Endothelial cell (in vitro differentiated cells): Measurements from ENCODE around the gene ENDOU. TPM values are rescaled to one million over a fixed set of nuclear protein-coding genes. Genes with fewer than 3 reads are reported as not detected.

Experiments used
- DNase-seq: peaks from one replicate; pipeline ENCODE4 v3.0.0; 2021; ENCODE audit warnings: low spot score
- H3K27ac Mint-ChIP-seq: one replicate; pipeline ENCODE4 v1.8.0; 2021; ENCODE audit warnings: mixed read lengths, inconsistent platforms; ENCODE audit not compliant: unreplicated experiment
- H3K27me3 Mint-ChIP-seq: one replicate; pipeline ENCODE4 v1.8.0; 2021; ENCODE audit warnings: mild to moderate bottlenecking, moderate library complexity, mixed read lengths, inconsistent platforms; ENCODE audit not compliant: unreplicated experiment
- H3K36me3 Mint-ChIP-seq: one replicate; pipeline ENCODE4 v1.8.0; 2021; ENCODE audit warnings: mild to moderate bottlenecking, low read depth, mixed read lengths, inconsistent platforms; ENCODE audit not compliant: unreplicated experiment
- H3K4me1 Mint-ChIP-seq: one replicate; pipeline ENCODE4 v1.8.0; 2021; ENCODE audit warnings: mild to moderate bottlenecking, mixed read lengths, inconsistent platforms; ENCODE audit not compliant: unreplicated experiment
- H3K4me3 Mint-ChIP-seq: one replicate; pipeline ENCODE4 v1.8.0; 2021; ENCODE audit warnings: mild to moderate bottlenecking, mixed read lengths, inconsistent platforms; ENCODE audit not compliant: unreplicated experiment
- H3K9me3 Mint-ChIP-seq: one replicate; pipeline ENCODE4 v1.8.0; 2021; ENCODE audit warnings: mixed read lengths, inconsistent platforms; ENCODE audit not compliant: unreplicated experiment
- total RNA-seq: library from RNA; stranded (reverse); fragmentation: NEBNext Ultra II Directional; extraction: Animal tissue kit (Norgen Biotek cat#: 25700); gene quantifications from one replicate; pipeline ENCODE4 v1.2.1, GENCODE V29; 2021; ENCODE audit not compliant: unreplicated experiment
- TF ChIP-seq, protein P1 (sequence below): fragments of 200-600 bp; sonication (generic); IDR thresholded peaks from one replicate; pipeline ENCODE4 v1.5.0; 2021; ENCODE audit warnings: antibody characterized with exemption; ENCODE audit not compliant: unreplicated experiment

The ENDOU gene
- total RNA-seq, 1 donor from 2014 or later = 1.6 TPM

DNA sequence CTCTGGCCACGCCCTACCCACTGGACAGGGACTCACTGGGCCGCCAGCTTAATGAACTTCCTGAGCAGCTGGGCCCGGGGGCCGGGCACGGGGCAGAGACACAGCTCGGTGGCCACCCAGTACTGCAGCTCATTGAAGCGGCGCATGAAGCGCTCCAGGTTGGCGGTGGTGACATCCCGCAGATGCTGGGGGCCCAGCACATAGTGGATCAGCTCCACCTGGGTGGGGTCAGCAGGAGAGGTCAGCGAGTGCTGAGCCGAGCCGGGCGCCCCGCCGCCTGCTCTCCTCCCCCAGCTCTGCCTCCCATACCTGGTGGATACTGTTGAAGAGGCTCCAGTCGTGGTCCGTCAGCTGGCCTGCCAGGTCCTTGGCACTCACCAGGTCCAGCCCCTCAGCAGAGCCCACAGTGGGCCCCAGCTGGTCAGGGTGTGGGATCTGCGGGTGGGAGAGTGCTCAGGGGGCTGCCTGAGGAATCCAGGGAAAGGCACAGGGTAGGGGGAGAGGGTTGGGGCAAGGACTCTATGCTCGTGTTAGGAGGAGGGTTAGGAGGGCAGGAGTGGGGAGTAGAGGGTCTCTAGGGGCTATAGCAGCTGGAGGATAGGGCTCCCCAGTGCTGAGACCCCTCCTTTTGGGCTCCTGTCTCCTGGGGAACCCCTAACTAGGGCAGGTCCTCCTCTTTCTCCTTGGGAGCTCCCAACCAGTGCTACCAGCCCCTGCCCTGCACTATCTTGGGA, 15.5 kb upstream of the ENDOU start:
- Mint-ChIP-seq H3K36me3 (peaks cover 39% of the 10 kb centered on the region), H3K4me3 (no peak overlapping the region), H3K4me1 (peaks cover 20% of the 10 kb centered on the region), H3K27ac (no peak overlapping the region), H3K27me3 (peaks cover 25% of the 10 kb centered on the region), H3K9me3 (no peaks in the 10 kb centered on the region)
- TF ChIP-seq, protein P1, sequence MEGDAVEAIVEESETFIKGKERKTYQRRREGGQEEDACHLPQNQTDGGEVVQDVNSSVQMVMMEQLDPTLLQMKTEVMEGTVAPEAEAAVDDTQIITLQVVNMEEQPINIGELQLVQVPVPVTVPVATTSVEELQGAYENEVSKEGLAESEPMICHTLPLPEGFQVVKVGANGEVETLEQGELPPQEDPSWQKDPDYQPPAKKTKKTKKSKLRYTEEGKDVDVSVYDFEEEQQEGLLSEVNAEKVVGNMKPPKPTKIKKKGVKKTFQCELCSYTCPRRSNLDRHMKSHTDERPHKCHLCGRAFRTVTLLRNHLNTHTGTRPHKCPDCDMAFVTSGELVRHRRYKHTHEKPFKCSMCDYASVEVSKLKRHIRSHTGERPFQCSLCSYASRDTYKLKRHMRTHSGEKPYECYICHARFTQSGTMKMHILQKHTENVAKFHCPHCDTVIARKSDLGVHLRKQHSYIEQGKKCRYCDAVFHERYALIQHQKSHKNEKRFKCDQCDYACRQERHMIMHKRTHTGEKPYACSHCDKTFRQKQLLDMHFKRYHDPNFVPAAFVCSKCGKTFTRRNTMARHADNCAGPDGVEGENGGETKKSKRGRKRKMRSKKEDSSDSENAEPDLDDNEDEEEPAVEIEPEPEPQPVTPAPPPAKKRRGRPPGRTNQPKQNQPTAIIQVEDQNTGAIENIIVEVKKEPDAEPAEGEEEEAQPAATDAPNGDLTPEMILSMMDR = no peak
- DNase-seq = no peak

DNA sequence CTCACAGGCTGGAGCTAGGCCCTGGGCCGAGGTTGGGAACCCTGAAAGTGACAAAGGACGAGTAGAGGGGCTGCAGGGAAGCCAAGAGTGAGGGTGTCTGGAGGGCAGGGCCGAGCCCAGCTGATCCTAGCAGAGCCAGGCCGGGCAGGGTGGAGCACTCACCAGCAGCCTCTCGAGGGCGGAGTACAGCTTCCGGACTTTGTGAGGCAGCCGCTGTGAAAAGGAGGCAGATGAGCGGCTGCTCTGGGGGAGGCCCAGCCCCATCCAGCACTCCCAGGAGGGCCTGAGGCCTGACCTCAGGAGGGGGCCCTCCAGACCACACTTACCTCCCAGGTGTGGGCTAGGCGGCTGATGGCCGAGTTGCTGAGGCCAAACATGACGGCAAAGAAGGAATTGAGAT, 14.7 kb upstream of the ENDOU start:
- Mint-ChIP-seq H3K27ac (no peak overlapping the region), H3K4me3 (no peak overlapping the region), H3K36me3 (peaks cover 37% of the 10 kb centered on the region), H3K27me3 (peaks cover 23% of the 10 kb centered on the region), H3K9me3 (no peaks in the 10 kb centered on the region), H3K4me1 (peaks cover 25% of the 10 kb centered on the region)
- TF ChIP-seq, protein P1 = no peak
- no peak for DNase-seq

DNA sequence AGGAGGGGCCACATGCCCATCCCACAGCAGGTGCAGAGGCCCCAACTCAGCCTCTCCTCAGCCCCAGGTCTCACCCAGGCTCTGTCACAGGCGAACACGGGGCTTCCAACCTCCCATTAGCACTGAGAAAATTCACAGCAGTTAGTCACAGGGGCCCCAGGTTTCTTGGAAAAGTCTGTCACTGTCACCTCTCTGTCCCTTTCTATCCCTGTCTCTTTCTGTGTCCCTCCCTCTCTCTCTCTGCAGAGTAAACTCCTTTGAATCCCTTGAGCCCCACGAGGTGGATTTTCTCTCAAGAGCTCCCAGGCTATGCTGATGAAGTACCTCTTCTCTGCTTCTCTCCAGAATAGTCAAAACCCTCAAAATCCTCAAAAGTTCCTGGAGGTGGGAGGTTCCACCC, 14.0 kb upstream of the ENDOU start:
- TF ChIP-seq, protein P1 = no peak
- Mint-ChIP-seq H3K4me3 (peak overlapping the region; percentile 42), H3K27ac (peak overlapping the region; percentile 52), H3K36me3 (peaks cover 35% of the 10 kb centered on the region), H3K9me3 (no peaks in the 10 kb centered on the region), H3K4me1 (peaks cover 26% of the 10 kb centered on the region), H3K27me3 (peaks cover 18% of the 10 kb centered on the region)
- DNase-seq = no peak

DNA sequence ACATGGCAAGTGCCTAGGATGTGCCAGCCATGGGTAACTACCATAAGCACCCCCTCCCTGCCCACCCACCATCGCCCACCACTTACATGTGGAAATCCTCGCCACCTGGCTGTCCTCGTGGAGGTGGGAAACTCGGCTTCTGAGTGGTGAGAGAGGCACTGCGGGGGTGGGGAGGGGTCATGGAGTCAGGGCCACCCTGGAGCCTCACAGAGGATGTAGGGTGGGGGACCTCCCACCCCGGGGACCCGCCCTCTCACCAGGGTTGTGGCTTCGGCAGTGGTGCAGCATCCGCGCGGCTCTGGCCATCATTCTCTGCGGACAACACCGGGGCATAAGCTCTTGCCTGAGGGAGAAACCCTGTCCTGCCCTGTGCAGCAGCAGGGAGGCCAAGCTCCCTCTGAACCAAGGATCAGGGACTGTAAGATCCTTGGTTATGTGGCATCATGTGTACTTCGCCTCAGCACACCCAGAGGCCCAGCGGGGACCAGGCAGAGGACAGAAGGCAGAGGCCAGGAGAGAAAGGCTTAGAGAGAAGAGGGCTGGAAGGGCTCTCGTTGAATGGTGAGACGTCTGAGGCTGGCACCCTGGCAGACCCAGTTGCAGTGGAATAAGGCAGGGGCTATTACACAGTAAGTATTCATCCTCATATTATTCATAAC, 12.8 kb upstream of the ENDOU start:
- H3K27ac Mint-ChIP-seq = no peak overlapping the region
- TF ChIP-seq, protein P1 = no peak
- DNase-seq = no peak
- H3K4me1 Mint-ChIP-seq = peaks cover 23% of the 10 kb centered on the region
- no peak overlapping the region for H3K4me3 Mint-ChIP-seq
- peaks cover 19% of the 10 kb centered on the region for H3K27me3 Mint-ChIP-seq
- H3K36me3 Mint-ChIP-seq = peaks cover 31% of the 10 kb centered on the region
- no peaks in the 10 kb centered on the region for H3K9me3 Mint-ChIP-seq
